Thymus (tissue), 11 donors: ENCODE data around the gene NAXD. TPM values are rescaled to one million over a fixed set of nuclear protein-coding genes. Genes with fewer than 3 reads are reported as not detected.

Source experiments
- DNase-seq, 9 donors: peaks; one replicate each; pipeline ENCODE4 v3.0.0-alpha.2; 2013; ENCODE audit warnings: low spot score in 9 of 9, low read depth in 6 of 9, missing footprints in 1 of 9
- H3K27ac ChIP-seq, 2 donors: one replicate each; pipeline ENCODE4 v1.5.1; 2013; ENCODE audit warnings: control low read depth in 1 of 2, low read depth in 1 of 2, low read length in 1 of 2, mild to moderate bottlenecking in 1 of 2, moderate library complexity in 1 of 2
- H3K27me3 ChIP-seq, 2 donors: one replicate each; pipeline ENCODE4 v1.5.1; 2013; ENCODE audit warnings: low read length in 1 of 2; ENCODE audit not compliant: control insufficient read depth in 2 of 2, insufficient read depth in 1 of 2
- H3K36me3 ChIP-seq, 2 donors: one replicate each; pipeline ENCODE4 v1.5.1; 2013; ENCODE audit warnings: low read length in 1 of 2, mild to moderate bottlenecking in 1 of 2, moderate library complexity in 1 of 2; ENCODE audit not compliant: control insufficient read depth in 2 of 2, insufficient read depth in 2 of 2
- H3K4me1 ChIP-seq, 2 donors: one replicate each; pipeline ENCODE4 v1.5.1; 2013; ENCODE audit warnings: low read length in 2 of 2; ENCODE audit not compliant: control insufficient read depth in 2 of 2, insufficient read depth in 2 of 2
- H3K4me3 ChIP-seq, 2 donors: one replicate each; pipeline ENCODE4 v1.5.1; 2013; ENCODE audit warnings: low read length in 2 of 2, control low read depth in 1 of 2, mild to moderate bottlenecking in 1 of 2
- H3K9me3 ChIP-seq, 2 donors: one replicate each; pipeline ENCODE4 v1.5.1; 2013; ENCODE audit warnings: low read length in 1 of 2, mild to moderate bottlenecking in 1 of 2; ENCODE audit not compliant: control insufficient read depth in 2 of 2, insufficient read depth in 1 of 2
- WGBS: extraction: QIAGEN DNeasy Blood & Tissue Kit; methylation state at CpG from one replicate; pipeline ENCODE4 v1.1.7; 2013; 5-methylcytosine and 5-hydroxymethylcytosine counted together
- polyA plus RNA-seq: library from polyadenylated mRNA; stranded (reverse); fragments of 200-250 nt; gene quantifications from one replicate; pipeline ENCODE4 v1.2.3, GENCODE V29; 2013
- total RNA-seq: library from RNA; stranded (reverse); fragments of 120-200 nt; gene quantifications from one replicate; pipeline ENCODE4 v1.2.4, GENCODE V29; 2013
- donor health status: healthy.

The NAXD gene
- total and polyA plus RNA-seq, 2 donors, result 15.8 to 50.4 TPM

DNA sequence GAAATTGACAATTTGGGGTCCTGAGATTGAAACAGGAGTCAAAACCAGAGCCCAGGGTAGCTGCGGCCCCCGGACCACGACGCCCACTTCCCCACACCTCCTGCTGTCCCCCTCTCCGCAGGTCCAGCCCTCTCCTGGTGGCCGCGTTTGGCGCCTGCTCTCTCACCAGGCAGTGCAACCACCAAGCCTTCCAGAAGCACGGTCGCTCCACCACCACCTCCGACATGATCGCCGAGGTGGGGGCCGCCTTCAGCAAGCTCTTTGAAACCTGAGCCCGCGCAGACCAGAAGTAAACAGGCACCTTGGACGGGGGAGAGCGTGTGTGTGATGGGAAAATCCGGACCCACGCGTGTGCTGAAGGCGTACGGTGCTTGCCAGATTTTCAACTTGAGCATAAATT is 22.9 kb downstream of the NAXD start:
- no peaks in the 10 kb centered on the region for H3K27me3 ChIP-seq
- WGBS, result 95% methylated on average over 23 of the region's 23 CpGs
- peaks cover 0 to 2% of the 10 kb centered on the region in 2 donors for H3K4me1 ChIP-seq
- no peak for DNase-seq
- no peak overlapping the region for H3K4me3 ChIP-seq
- peaks cover 0 to 2% of the 10 kb centered on the region in 2 donors for H3K9me3 ChIP-seq
- peaks cover 84 to 92% of the 10 kb centered on the region in 2 donors for H3K36me3 ChIP-seq
- no peak overlapping the region for H3K27ac ChIP-seq

DNA sequence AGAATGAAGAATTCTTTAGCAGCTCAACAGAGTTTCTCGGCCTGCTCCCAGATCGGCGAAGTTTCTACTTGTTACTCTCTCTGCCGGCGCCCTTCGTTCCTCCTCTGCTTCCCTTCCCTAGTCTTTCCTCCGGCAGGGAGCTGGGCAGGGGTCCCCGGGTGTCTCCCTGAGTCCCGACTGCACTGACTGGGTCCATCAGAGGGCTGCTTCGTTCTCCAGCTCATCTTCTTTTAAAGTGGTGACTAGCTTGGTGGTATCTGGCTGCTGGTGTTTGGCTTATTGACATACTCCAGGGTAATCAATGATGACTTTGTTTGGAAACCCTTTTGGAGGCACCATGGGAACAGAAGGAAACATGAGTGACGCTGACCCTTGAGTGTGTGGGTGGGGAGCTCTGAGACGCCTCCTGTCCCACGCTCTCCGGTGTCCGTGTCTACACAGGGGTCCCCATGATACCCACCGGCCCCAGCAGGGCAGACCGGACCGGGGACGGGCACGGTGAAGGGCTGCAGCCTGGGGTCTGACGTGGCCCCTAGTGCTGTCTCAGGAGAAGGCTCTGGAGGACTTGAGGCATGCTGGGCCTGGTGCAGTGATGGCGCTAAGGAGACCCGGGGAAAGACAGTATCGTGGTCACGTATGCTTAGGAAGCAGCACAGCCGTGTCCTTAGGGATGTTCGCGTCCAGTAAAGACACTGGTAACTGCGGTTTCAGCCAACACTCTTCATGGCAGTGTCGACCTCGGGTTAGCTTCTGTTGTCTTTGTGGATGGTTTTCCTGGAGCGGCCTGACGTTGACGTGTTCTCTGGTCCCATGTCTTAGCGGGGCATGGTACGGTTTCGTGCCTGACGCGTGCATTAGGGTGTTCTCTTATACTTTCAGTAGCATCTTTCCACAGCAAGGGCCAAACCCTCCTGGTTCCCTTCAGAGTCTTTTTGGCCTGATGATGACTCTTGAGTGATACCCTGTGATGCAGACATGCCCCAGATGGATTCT is 23.8 kb downstream of the NAXD start:
- no peak for DNase-seq
- Histone ChIP-seq H3K27me3 (no peaks in the 10 kb centered on the region), H3K4me1 (peaks cover 0 to 2% of the 10 kb centered on the region in 2 donors), H3K27ac (no peak overlapping the region), H3K4me3 (no peak overlapping the region), H3K36me3 (peaks cover 89 to 91% of the 10 kb centered on the region in 2 donors), H3K9me3 (peaks cover 0 to 2% of the 10 kb centered on the region in 2 donors)
- 96% methylated on average over 39 of the region's 39 CpGs for WGBS

- no peak for DNase-seq
These were observed 24.6 kb downstream of the NAXD start for GRCh38 chr13:110639935-110640334.

DNA sequence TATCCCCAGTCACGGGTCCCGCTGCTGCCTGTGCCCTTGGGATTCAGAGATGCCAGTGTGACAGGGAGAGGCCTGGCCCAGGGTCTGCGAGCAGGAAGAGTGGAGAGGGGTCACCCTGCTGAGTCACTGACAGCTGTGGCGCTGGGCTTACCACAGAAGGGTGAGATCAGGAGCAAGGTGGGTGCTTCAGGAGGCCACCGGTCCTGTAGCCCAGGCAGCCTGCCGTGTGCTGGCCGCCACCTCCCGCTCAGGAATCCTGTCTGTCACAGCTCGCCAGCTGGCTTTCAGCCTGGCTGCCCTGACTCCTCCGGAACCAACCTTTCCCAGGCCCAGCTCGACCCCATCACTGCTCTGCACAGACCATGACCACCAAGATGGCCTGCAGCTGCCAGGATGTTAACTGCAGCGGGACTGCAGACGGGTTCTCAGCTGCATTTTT is 25.3 kb downstream of the NAXD start:
- H3K27me3 ChIP-seq, result no peaks in the 10 kb centered on the region
- peaks cover 74 to 86% of the 10 kb centered on the region in 2 donors for H3K36me3 ChIP-seq
- DNase-seq, result no peak
- peaks cover 2 to 7% of the 10 kb centered on the region in 2 donors for H3K9me3 ChIP-seq
- peaks cover 0 to 13% of the 10 kb centered on the region in 2 donors for H3K4me1 ChIP-seq
- H3K4me3 ChIP-seq, result no peak overlapping the region
- no peak overlapping the region for H3K27ac ChIP-seq
- 97% methylated on average over 13 of the region's 13 CpGs for WGBS

More at GRCh38 chr13:110639935-110640334, 24.6 kb downstream of the NAXD start:
- Histone ChIP-seq H3K36me3 (peaks cover 81 to 90% of the 10 kb centered on the region in 2 donors), H3K9me3 (peaks cover 2 to 6% of the 10 kb centered on the region in 2 donors), H3K4me3 (no peak overlapping the region), H3K4me1 (peaks cover 0 to 9% of the 10 kb centered on the region in 2 donors), H3K27me3 (no peaks in the 10 kb centered on the region), H3K27ac (no peak overlapping the region)
- 94% methylated on average over 5 of the region's 5 CpGs for WGBS

DNA sequence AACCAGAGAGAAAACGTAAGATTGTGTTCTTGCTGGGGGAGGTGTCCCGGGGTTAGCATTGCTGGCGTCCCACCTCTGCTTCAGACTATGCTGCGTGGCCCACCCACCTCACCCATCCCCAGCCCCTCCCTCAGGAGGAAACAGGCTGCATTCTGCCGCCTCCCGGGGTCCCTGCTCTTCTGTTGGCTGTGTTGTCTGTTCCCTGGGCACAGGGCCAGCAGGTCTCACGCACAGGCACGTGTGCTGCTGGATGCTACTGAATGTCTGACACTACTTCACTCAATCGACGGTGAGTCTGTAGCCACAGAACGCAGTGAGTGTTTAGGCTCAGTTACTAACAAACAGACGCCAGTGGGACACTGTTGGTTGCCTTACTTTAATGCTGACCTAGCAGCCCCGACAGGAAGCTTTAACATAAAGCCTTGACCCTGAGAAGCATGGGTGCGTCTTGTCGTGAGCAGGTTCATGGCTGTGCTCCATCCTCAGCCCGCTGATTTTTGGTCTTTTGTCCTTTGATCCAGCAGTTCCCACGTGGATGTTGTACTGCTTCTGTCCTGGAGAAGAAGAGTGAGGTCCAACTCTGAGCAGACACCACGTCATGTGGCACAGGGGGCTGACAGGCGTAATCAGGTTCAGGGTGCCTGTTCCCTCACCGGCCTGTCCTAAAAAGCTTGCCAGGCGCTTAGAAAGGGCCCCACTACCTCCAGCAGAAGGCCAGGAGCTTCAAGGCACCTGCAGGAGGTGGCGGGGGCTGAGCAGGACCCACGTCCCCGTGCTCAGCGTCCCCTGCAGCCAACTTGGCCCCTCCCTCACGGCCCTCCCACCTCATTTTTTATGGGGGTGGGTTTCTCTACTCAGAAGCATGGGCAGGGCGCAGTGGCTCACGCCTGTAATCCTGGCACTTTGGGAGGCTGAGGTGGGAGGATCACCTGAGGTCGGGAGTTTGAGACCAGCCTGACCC is 26.0 kb downstream of the NAXD start:
- H3K27me3 ChIP-seq, result no peaks in the 10 kb centered on the region
- DNase-seq, result no peak
- H3K9me3 ChIP-seq, result peaks cover 2 to 7% of the 10 kb centered on the region in 2 donors
- H3K36me3 ChIP-seq, result peaks cover 73 to 82% of the 10 kb centered on the region in 2 donors
- H3K4me3 ChIP-seq, result no peak overlapping the region
- H3K4me1 ChIP-seq, result peaks cover 0 to 13% of the 10 kb centered on the region in 2 donors
- 93% methylated on average over 29 of the region's 29 CpGs for WGBS
- H3K27ac ChIP-seq, result no peak overlapping the region

GRCh38 chr13:110642291-110642981 is 27.1 kb downstream of the NAXD start:
- H3K36me3 ChIP-seq, result peaks cover 68 to 71% of the 10 kb centered on the region in 2 donors
- no peak overlapping the region for H3K4me3 ChIP-seq
- no peak overlapping the region for H3K27ac ChIP-seq
- DNase-seq, result no peak
- H3K27me3 ChIP-seq, result no peaks in the 10 kb centered on the region
- peaks cover 0 to 13% of the 10 kb centered on the region in 2 donors for H3K4me1 ChIP-seq
- WGBS, result 96% methylated on average over 40 of the region's 40 CpGs
- H3K9me3 ChIP-seq, result peaks cover 2 to 7% of the 10 kb centered on the region in 2 donors

DNA sequence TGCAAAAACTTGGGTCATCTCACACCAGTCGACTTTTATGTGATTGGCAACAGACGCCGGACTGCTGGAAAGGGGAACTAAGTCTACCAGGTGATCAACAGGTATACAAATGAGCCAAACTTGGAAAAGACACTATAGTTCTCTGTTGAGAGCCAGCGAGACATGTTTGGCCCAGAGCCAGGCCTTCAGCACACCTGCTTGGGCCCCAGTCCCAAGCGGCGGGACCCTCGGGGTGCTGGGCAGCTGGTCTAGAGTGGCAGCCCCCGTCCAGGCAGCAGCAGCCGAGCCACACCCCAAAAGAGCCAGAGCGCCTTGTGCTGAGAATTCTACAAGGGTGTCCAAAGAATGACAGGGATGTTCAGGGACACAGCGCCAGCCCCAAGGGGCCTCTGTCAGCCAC is 28.0 kb downstream of the NAXD start:
- no peak overlapping the region for H3K27ac ChIP-seq
- 89% methylated on average over 11 of the region's 11 CpGs for WGBS
- H3K4me3 ChIP-seq, result no peak overlapping the region
- H3K4me1 ChIP-seq, result peaks cover 0 to 13% of the 10 kb centered on the region in 2 donors
- peaks cover 2 to 7% of the 10 kb centered on the region in 2 donors for H3K9me3 ChIP-seq
- peak in 1 of 9 donors; percentile 16 for DNase-seq
- no peaks in the 10 kb centered on the region for H3K27me3 ChIP-seq
- H3K36me3 ChIP-seq, result peaks cover 59 to 63% of the 10 kb centered on the region in 2 donors

GRCh38 chr13:110643768-110644421 is 28.6 kb downstream of the NAXD start:
- Histone ChIP-seq H3K4me1 (peaks cover 0 to 13% of the 10 kb centered on the region in 2 donors), H3K27ac (no peak overlapping the region), H3K4me3 (no peak overlapping the region), H3K9me3 (peaks cover 2 to 7% of the 10 kb centered on the region in 2 donors), H3K27me3 (no peaks in the 10 kb centered on the region), H3K36me3 (peaks cover 53 to 58% of the 10 kb centered on the region in 2 donors)
- DNase-seq, result no peak
- 95% methylated on average over 13 of the region's 13 CpGs for WGBS
